ENCODE data around the gene PIK3CB.

DNA sequence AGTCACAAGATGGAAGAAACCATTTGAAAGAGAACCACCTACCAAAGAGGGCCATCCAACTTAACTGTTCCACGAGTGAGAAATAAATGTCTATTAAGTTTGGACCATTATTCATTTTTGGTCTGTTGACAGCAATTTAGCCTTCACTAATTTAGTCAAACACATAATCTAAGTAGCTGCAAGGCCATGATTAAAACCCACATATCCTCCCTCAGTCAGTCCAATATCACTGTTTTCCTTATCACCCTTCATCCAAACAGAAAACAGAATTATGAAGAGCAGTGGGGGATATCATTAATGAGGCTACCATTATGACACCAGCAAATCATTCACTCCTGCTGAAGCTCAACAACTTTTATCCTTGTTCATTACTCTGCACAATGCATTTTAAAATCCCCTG lies 52.0 kb downstream of the PIK3CB start:
- TF ChIP-seq SIN3A (IDR thresholded peaks at IDR 0.05; ENCODE audit: borderline replicate concordance, low read depth, low read length) = no peak
- TF ChIP-seq, protein P1, sequence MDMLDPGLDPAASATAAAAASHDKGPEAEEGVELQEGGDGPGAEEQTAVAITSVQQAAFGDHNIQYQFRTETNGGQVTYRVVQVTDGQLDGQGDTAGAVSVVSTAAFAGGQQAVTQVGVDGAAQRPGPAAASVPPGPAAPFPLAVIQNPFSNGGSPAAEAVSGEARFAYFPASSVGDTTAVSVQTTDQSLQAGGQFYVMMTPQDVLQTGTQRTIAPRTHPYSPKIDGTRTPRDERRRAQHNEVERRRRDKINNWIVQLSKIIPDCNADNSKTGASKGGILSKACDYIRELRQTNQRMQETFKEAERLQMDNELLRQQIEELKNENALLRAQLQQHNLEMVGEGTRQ (IDR thresholded peaks at IDR 0.05; ENCODE audit: borderline replicate concordance, low read depth, low read length) = no peak
- TF ChIP-seq TAF1 (IDR thresholded peaks at IDR 0.05; ENCODE audit: borderline replicate concordance, low read depth, low read length) = no peak
- TF ChIP-seq, protein P2, sequence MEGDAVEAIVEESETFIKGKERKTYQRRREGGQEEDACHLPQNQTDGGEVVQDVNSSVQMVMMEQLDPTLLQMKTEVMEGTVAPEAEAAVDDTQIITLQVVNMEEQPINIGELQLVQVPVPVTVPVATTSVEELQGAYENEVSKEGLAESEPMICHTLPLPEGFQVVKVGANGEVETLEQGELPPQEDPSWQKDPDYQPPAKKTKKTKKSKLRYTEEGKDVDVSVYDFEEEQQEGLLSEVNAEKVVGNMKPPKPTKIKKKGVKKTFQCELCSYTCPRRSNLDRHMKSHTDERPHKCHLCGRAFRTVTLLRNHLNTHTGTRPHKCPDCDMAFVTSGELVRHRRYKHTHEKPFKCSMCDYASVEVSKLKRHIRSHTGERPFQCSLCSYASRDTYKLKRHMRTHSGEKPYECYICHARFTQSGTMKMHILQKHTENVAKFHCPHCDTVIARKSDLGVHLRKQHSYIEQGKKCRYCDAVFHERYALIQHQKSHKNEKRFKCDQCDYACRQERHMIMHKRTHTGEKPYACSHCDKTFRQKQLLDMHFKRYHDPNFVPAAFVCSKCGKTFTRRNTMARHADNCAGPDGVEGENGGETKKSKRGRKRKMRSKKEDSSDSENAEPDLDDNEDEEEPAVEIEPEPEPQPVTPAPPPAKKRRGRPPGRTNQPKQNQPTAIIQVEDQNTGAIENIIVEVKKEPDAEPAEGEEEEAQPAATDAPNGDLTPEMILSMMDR (IDR thresholded peaks at IDR 0.05) = no peak
